GOT3 (cell line): ENCODE data around the gene PSME4.
"Not testable (repeated sequence)": the region's sequence is repeated elsewhere in the genome, so short reads cannot be mapped to it uniquely, and the experiment has no call there.

Experiments used
- DNase-seq: peaks from one replicate; lab custom pipeline; 2025; ENCODE audit warnings: mixed read lengths; lab: John Stamatoyannopoulos, UW

The PSME4 gene

GRCh38 chr2:53881360-53881759 is 89.4 kb downstream of the PSME4 start:
- DNase-seq = no peak

DNA sequence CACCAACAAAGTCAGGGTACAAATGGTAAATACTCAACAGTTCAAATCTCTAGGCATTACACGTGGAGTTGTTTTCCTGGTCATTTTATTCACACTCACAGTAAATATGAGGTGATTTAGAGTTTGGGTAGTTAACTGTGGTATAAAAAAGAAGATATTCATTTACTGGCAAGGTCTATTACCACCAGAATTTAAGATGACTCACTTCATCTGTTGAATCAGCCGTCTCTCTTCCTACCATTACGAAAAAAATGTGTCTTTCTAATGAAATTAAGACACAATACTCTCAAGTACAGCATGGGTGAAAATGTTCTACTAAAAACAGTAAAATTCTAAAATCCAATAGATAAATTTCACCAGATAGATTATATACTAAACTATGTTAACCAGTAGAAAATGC is 90.0 kb downstream of the PSME4 start:
- DNase-seq = no peak

DNA sequence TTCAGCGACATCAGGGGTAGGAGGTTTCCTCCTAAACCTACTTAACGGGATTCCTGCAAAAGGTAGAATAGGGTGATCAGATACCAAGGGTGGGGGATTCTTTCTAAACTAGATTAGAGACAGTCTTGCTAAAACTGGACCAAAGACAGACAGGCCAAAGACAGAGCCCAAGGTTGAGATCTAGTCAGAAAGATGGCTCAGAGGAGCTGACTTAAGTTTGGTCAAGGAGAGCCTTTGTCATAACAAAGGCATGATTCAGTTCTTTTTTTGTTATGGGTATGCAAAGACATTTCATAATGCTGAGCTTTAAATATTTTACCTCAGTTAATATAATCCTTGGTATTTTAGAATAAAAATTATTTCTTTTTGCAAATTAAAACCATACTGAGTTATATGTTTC is 93.2 kb downstream of the PSME4 start:
- no peak for DNase-seq

- DNase-seq = no peak
These were observed 93.7 kb downstream of the PSME4 start for GRCh38 chr2:53877112-53877511.

DNA sequence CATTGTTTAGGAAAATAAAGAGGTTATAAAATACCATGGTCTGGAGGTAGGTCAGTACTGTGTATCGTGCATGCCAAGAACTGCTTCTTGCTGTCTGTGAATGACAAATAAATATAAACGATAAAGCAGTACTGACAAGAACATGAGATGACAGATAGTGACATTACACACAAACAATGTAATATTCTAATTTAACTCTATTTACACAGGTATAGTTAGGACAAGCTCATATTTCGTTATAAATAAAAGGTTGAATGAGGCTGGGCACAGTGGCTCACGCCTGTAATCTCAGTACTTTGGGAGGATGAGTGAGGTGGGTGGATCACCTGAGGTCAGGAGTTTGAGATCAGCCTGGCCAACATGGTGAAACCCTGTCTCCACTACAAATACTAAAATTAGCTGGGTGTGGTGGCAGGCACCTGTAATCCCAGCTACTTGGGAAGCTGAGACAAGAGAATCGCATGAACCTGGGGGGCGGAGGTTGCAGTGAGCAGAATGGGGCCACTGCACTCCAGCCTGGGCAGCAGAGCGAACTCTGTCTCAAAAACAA is 96.3 kb downstream of the PSME4 start:
- no peak for DNase-seq

DNA sequence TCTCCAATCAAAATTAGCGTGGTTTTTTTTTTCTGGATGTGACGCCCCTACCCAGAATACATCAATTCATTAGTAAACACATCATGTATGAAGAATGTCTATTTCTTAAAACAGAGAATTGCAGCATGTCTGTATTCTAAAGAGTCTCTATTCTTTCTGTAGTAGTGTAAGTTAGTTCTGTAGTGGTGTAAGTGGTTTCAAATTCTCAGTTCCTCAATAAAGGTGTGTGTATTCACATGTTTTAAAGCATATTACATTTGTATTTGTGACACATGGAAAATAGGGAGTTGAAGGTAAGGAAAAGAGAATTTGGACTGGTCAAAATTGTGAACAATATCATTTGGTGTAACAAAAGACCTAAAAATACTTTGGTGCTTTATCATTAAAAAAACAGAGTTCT is 103.0 kb downstream of the PSME4 start:
- no peak for DNase-seq

DNA sequence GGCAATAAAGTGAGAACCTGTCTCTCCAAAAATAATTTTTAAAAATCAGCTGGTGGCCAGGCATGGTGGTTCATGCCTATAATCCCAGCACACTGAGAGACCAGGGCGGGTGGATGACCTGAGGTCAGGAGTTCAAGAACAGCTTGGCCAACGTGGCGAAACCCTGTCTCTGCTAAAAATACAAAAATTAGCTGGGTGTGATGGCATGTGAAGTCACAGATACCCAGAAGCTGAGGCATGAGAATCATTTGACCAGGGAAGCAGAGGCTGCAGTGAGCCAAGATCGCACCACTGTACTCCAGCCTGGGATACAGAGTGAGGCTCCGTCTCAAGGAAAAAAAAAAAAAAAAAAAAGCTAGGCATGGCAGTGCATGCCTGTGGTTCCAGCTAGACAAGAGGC is 103.6 kb downstream of the PSME4 start:
- DNase-seq = no peak

DNA sequence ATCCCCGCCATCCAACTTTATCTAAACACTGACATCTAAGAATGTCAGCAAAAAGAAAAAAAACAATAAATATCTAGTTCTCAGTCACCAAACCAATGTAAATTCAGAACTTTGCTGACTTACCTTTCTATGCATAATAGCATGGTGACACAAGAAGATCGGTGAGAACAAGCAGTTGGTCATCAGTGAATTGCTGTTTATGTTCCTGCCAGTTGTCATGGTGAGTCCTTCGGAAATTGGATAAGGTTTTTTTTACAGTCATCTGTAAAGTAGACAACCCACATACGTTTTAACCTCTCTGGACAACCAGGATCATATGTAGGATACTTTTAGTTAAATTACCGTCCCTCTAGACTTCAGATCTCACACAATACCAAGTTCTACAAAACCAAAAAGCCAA is 104.8 kb downstream of the PSME4 start:
- no peak for DNase-seq

- DNase-seq = no peak
These were observed 105.5 kb downstream of the PSME4 start for GRCh38 chr2:53865264-53865663.

DNA sequence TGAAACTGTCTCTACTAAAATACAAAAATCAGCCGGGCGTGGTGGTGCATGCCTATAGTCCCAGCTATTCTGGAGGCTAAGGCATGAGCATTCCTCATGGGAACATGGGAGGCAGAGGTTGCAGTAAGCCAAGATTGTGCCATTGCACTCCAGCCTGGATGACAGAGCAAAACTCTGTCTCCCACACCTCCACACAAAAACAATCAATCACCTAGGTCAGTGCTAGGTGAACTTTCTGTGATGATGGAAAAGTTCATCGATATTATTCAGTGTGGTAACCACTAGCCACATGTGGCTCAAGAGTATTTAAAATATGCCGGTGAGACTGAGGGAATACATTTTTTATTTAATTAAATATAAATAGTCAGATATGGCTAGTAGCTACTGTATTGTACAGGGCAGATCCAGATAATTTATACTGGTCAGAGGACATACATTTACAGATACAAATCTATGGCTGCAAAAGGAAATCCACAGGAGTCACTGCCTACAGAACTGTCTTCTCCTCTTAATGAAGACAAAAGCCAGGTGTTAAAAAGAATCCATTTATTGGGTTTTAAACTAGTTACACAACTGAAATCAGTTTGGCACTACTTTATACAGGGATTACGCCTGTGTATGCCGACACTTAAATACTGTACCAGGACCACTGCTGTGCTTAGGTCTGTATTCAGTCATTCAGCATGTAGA is 107.1 kb downstream of the PSME4 start:
- no peak for DNase-seq

GRCh38 chr2:53861824-53862223 is 109.0 kb downstream of the PSME4 start:
- no peak for DNase-seq

GRCh38 chr2:53859206-53860181 is 111.3 kb downstream of the PSME4 start, which contains the start of gene GPR75:
GPR75 (minus strand) TSS chr2:53859967; CDS start chr2:53854756, 5,211 bp downstream.
- DNase-seq = no peak

GRCh38 chr2:53856272-53856671 is 114.5 kb downstream of the PSME4 start:
- no peak for DNase-seq

GRCh38 chr2:53854678-53855077 is 116.1 kb downstream of the PSME4 start:
- no peak for DNase-seq

DNA sequence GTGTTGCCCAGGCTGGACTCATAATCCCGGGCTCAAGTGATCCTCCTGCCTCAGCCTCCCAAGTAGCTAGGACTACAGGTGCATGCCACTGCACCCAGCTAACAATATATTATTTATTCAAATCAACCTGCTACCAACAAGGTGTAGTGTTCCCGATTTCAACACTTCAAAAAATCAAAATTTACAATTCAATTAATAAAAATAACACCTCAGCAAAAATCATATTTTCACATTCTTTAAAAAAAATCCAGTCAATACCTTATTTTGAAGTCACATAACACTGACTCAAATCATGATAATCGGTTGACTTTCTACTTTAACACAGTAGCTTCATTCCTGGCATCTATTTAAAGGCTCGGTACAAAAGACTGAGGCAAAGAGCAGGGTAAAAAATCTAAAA is 118.3 kb downstream of the PSME4 start:
- DNase-seq = no peak

- not testable (repeated sequence) for DNase-seq
These were observed 119.6 kb downstream of the PSME4 start for GRCh38 chr2:53851052-53851757.

DNA sequence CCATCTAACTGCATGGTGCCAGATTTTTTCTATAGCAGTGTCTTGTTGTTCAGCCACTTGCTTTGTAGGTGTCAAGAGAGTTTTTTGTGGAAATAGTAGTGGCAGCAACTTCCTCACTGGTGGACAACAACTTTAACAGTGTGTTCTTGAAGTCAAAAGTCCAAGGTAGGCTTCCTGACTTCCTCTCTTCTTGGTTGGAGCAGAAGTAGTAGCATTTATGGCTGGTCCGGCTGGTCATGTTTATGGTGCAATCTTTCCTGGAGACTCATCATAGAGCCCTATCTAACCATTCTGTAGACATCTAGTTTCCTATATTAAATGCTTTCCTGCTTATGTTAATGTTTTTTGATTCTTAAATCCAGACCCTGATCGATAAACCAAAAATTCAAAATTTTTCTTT is 122.7 kb downstream of the PSME4 start:
- no peak for DNase-seq

DNA sequence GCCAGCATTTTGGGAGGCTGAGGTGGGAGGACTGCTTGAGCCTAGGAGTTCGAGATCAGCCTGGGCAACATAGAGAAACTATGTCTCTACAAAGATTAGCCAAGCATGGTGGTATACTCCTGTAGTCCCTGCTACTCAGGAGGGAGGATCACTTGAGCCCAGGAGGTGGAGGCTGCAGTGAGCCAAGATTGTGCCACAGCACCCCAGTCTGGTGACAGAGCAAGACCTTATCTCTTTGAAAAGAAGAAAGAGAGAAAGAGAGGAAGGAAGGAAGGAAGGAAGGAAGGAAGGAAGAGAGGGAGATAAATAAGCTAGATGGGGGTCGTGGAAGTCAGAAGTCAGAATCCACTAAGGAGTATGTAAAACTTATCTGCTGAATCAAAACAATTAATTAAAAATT is 127.2 kb downstream of the PSME4 start:
- no peak for DNase-seq

- DNase-seq = no peak
These were observed 127.9 kb downstream of the PSME4 start for GRCh38 chr2:53842891-53843290.

GRCh38 chr2:53841651-53842050 is 129.1 kb downstream of the PSME4 start:
- not testable (repeated sequence) for DNase-seq

DNA sequence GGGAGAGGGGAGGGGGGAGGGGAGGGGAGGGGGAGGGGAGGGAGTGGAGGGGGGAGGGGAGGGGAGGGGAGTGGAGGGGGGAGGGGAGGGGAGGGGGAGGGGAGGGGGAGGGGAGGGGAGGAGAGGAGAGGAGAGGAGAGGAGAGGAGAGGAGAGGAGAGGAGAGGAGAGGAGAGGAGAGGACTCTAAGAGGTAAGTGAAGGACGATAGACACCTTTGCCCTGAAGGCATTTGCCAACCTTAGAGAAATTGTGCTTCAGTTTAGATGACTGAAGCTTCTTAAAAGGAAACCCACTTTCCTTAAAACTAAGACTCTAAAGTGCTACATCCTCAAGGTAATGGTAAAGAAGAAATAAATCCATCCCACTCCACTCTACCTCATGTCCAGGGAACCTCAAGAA is 130.2 kb downstream of the PSME4 start:
- no peak for DNase-seq

DNA sequence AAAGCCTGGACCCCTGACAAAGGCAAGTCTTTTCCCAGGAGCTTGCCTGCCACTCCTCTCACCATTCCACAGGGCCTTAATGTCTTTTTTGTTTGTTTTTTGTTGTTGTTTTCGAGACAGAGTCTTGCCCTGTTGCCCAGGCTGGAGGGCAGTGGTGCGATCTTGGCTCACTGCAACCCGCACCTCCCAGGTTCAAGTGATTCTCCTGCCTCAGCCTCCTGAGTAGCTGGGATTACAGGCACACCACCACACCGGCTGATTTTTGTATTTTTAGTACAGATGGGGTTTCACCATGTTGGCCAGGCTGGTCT is 140.9 kb downstream of the PSME4 start:
- not testable (repeated sequence) for DNase-seq
